T-helper 17 cell (primary cell): ENCODE data around the gene TSC1. TPM values are rescaled to one million over a fixed set of nuclear protein-coding genes. Genes with fewer than 3 reads are reported as not detected.

Source experiments
- ATAC-seq: fragments of 150-1000 bp; cut with Tn5 transposase; 2 replicates; pipeline ENCODE4 v1.10.0; 2021; ENCODE audit warnings: mild to moderate bottlenecking, moderate library complexity
- DNase-seq, 3 donors: peaks; one replicate each; pipeline versions ENCODE4 v3.0.0 to v3.0.0-alpha.2; 2020 to 2021
- H3K9me3 ChIP-seq: one replicate; pipeline ENCODE4 v1.7.0; 2013; ENCODE audit warnings: low read length, mild to moderate bottlenecking; ENCODE audit not compliant: control insufficient read depth, poor library complexity, severe bottlenecking
- H3K27ac Mint-ChIP-seq: one replicate; pipeline ENCODE4 v1.8.0; 2022; ENCODE audit warnings: mild to moderate bottlenecking, moderate library complexity, mixed read lengths
- H3K27me3 Mint-ChIP-seq: one replicate; pipeline ENCODE4 v1.8.0; 2022; ENCODE audit warnings: mixed read lengths
- H3K36me3 Mint-ChIP-seq: one replicate; pipeline ENCODE4 v1.8.0; 2022; ENCODE audit warnings: low read depth, mixed read lengths
- H3K4me1 Mint-ChIP-seq: one replicate; pipeline ENCODE4 v1.8.0; 2022; ENCODE audit warnings: mild to moderate bottlenecking, mixed read lengths
- H3K4me3 Mint-ChIP-seq: one replicate; pipeline ENCODE4 v1.8.0; 2022; ENCODE audit warnings: mild to moderate bottlenecking, moderate library complexity, mixed read lengths
- total RNA-seq, 4 donors: library from RNA in 2 of 4; stranded (reverse) in 2 of 4; gene quantifications; one replicate each; pipeline ENCODE4 v1.2.3 and lab custom pipeline; 2022 to 2026

Gene TSC1
- total RNA-seq, 2 donors from 2014 or later, result 51.2 to 58.3 TPM

DNA sequence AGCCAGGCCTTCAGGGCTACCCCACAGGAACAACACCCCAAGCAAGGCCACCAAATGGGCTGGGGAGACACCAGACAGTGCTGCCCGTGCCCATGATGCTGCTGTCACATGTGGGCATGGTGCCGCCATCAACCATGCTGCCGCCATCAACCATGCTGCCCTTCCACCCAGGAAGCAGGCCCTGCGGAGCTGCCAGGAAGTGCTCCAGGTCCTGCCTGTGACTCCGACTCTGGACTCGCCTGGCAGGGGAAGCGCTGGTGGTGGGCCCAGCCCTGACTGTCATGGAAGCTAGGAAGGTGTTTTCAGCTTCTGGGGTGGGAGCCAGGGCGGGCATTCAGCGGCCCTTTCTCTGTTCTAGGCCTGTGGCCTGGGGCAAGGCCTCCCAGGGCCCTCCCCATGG, 75.2 kb downstream of the TSC1 start:
- DNase-seq, result no peak
- H3K27ac Mint-ChIP-seq, result no peak overlapping the region
- H3K4me3 Mint-ChIP-seq, result no peak overlapping the region
- peaks cover 2% of the 10 kb centered on the region for H3K36me3 Mint-ChIP-seq
- no peak for ATAC-seq
- peaks cover 8% of the 10 kb centered on the region for H3K4me1 Mint-ChIP-seq
- no peaks in the 10 kb centered on the region for H3K9me3 ChIP-seq
- peaks cover 28% of the 10 kb centered on the region for H3K27me3 Mint-ChIP-seq

DNA sequence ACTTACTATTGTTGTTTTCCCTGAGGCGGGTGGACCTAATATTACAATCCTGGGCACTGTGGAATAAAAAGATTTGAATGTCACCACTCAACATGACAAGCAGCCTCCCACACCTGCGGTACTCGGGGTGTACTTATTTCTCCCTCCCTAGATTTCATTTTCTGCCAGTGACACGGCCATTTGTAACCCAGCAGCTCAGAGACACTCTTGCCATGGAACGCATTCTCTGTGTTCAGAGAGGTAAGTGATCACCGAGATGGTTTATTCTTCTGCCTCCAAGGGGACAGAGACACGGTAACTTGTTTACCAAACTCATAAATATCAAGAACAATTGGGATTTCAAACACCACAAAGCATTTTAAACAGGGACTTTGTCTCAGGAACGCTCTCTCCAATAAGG, 77.5 kb downstream of the TSC1 start:
- ATAC-seq (no peak), DNase-seq (no peak)
- H3K27me3 Mint-ChIP-seq, result peaks cover 25% of the 10 kb centered on the region
- peaks cover 2% of the 10 kb centered on the region for H3K4me1 Mint-ChIP-seq
- H3K27ac Mint-ChIP-seq, result no peak overlapping the region
- H3K4me3 Mint-ChIP-seq, result no peak overlapping the region
- no peaks in the 10 kb centered on the region for H3K36me3 Mint-ChIP-seq
- no peaks in the 10 kb centered on the region for H3K9me3 ChIP-seq

DNA sequence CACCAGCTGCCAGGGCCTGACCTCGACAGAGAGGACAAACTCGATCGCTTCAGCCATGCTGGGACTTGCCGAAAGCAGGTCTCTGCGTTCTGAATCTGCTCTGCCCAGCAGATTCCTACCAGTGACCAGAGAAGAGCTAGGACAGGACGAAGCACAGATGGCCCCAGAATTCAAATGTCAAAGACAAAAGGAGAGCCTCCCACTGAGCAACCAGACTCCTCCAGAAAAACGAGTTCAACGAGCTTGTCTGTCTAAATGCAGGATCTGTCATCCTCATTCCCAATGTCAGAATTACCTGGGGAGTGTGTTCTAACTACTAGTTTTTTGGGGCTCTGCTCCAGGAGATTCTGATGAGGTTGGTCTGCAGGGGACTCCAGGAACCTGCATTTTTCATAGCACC, 79.7 kb downstream of the TSC1 start:
- Mint-ChIP-seq H3K4me1 (peaks cover 2% of the 10 kb centered on the region), H3K27me3 (peaks cover 23% of the 10 kb centered on the region), H3K4me3 (no peak overlapping the region), H3K36me3 (no peaks in the 10 kb centered on the region), H3K27ac (no peak overlapping the region)
- H3K9me3 ChIP-seq, result no peaks in the 10 kb centered on the region
- ATAC-seq, result no peak
- no peak for DNase-seq

DNA sequence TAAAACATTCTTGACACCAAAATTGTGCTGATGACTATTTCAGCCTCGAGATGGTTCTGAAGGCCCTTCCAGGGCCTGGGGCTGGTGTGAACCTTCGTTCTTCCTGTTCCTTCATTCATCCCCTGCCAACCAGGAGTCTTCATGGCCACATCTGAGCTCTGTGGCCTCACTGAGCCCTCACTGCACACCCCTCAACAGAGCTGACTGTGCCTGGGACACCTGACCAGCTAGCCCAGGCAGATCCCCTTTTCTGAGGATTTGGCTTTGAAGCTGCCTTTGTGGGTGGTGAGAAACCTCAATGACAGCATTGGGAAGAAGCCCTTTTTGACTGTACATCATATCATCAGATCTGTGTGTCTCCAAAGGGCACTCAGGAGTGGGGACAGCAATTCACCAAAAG, 80.1 kb downstream of the TSC1 start:
- H3K36me3 Mint-ChIP-seq, result no peaks in the 10 kb centered on the region
- ATAC-seq (no peak), DNase-seq (no peak)
- H3K4me3 Mint-ChIP-seq, result no peak overlapping the region
- no peak overlapping the region for H3K27ac Mint-ChIP-seq
- no peaks in the 10 kb centered on the region for H3K4me1 Mint-ChIP-seq
- peaks cover 23% of the 10 kb centered on the region for H3K27me3 Mint-ChIP-seq
- H3K9me3 ChIP-seq, result no peaks in the 10 kb centered on the region

DNA sequence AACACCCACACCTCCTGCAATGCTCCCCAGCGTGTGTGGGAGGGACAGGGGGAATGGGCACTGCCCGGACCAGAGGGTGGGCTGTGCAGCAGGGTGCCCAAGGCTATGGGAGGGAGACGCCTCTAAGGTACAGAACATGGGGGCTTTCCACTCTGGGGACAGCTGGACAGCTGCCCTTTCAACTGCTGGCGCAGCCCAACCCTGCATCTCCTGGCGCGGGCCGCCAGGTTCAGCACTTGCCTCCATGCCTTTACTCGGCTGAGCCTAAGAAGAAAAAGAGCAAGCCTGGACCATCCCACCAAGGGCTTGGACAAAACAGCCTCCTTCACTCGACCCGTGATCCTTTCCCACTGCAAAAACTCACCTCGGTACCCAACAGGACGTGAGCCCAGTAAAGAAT, 81.3 kb downstream of the TSC1 start:
- H3K4me3 Mint-ChIP-seq, result no peak overlapping the region
- no peak overlapping the region for H3K27ac Mint-ChIP-seq
- no peak for ATAC-seq
- no peaks in the 10 kb centered on the region for H3K9me3 ChIP-seq
- no peaks in the 10 kb centered on the region for H3K4me1 Mint-ChIP-seq
- peaks cover 31% of the 10 kb centered on the region for H3K27me3 Mint-ChIP-seq
- no peak for DNase-seq
- H3K36me3 Mint-ChIP-seq, result no peaks in the 10 kb centered on the region

DNA sequence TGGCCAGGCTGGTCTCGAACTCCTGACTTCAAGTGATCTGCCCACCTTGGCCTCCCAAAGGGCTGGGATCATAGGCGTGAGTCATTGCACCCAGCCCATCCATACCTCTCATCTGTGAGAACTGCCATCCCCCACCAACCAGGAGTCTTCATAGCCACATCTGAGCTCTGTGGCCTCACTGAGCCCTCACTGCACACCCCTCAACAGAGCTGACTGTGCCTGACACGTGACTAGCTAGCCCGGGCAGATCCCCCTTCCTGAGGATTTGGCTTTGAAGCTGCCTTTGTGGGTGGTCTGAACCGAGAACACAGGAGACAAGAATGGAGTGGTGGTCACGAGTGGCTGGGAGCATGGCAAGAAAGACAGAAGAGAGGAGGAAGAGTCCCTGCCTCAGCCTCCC, 81.9 kb downstream of the TSC1 start:
- Mint-ChIP-seq H3K4me3 (no peak overlapping the region), H3K27me3 (peaks cover 33% of the 10 kb centered on the region), H3K4me1 (no peaks in the 10 kb centered on the region), H3K27ac (no peak overlapping the region), H3K36me3 (no peaks in the 10 kb centered on the region)
- DNase-seq (no peak), ATAC-seq (no peak)
- H3K9me3 ChIP-seq, result no peaks in the 10 kb centered on the region

DNA sequence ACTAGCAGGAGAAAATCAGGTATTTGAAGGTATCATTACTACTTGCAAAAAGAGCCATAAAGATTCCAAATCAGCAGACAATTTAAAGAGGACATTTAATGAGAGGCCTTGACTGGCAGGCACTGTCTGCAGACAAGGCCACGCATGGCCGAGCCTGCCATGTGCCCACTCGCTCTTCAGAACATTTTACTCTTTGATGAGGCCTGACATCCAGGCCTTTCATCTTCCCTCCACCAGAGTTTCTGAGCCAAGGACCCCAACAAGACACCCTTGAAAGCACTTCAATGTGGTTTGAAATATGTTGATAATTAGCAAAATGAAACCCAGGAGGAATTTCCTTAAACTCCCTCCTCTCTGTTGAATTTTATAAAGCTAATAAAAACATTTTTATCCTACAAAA, 82.8 kb downstream of the TSC1 start:
- Mint-ChIP-seq H3K4me3 (no peak overlapping the region), H3K27ac (no peak overlapping the region), H3K4me1 (no peaks in the 10 kb centered on the region), H3K36me3 (no peaks in the 10 kb centered on the region), H3K27me3 (peaks cover 35% of the 10 kb centered on the region)
- DNase-seq (no peak), ATAC-seq (no peak)
- H3K9me3 ChIP-seq, result no peaks in the 10 kb centered on the region

DNA sequence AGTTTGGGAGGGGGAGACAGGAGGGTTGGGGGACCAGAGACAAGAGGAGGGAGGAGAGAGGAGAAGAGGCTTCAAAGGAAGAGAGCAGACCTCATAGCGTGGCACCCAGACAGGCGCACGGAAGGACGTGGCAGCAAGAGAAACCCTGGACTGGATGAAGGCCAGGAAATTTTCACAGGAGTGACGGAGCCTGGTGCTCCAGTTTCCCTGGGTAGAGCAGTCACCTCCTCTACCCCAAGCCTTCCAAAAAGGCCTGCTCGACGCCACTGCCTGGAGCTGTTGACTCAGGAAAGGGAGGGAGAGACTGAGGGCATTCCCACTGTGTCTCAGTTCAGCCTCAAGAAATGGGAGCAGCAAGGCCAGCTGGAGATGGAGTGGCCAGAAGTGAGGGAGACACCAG, 85.7 kb downstream of the TSC1 start:
- DNase-seq, result no peak
- no peak for ATAC-seq
- Mint-ChIP-seq H3K4me3 (no peak overlapping the region), H3K4me1 (peaks cover 7% of the 10 kb centered on the region), H3K36me3 (no peaks in the 10 kb centered on the region), H3K27ac (no peak overlapping the region), H3K27me3 (peaks cover 44% of the 10 kb centered on the region)
- no peaks in the 10 kb centered on the region for H3K9me3 ChIP-seq

DNA sequence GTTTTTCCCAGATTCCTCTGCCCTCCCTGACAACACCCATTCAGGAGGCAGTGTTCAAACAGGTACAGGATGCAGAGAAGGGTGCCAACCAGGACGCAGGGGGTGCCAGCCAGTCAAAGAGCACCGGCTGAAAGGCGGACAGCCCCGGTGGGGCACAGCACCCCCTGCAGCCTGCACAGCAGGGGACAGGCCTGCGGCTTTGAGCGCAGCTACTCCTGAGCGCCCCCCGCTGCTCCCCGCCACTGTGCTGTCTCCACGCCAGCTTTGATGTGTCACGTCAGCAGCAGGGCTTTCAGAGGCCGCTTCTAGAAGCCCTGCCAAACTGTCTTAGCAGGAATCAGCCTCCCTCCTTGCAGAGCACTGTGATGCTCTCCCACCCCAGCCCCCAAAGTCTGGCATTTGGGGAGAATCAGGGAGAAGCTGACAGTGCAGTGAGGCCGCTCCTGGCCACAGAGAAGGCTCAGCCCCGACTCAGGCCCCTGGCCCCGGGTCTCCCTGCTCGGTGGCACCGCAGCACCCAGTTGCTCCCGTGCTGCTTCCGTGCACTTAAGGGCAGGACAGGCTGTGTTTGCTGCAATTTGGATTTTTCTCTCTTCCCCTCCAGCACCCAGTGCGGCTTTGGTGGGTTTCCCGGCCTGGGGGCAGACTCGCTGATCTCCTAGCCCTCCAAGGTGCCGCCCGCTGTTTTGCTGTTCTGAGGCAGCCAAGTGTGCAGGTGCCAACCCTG, 86.6 kb downstream of the TSC1 start:
- Mint-ChIP-seq H3K36me3 (no peaks in the 10 kb centered on the region), H3K4me3 (no peak overlapping the region), H3K27me3 (peaks cover 44% of the 10 kb centered on the region), H3K27ac (no peak overlapping the region), H3K4me1 (peaks cover 7% of the 10 kb centered on the region)
- ATAC-seq (no peak), DNase-seq (no peak)
- H3K9me3 ChIP-seq, result no peaks in the 10 kb centered on the region

DNA sequence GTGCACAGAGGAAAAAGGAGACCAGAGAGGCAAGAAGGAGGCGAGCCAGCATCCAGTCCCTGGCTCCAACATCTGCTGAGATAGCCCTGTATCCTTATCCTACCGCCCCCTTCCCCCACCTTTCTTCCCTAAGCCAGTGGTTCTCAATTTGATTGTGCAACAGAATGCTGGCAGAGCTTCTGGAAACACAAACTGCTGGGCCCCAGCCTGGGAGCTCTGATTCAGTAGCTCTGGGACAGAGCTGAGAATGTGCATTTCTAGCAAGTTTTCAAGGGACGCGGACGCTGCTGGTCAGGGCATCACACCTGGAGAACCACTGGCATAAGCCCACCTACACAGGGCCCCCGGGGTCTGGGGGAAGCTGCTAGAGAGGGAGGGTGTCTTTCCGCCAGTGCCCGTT, 87.4 kb downstream of the TSC1 start:
- Mint-ChIP-seq H3K27me3 (peaks cover 47% of the 10 kb centered on the region), H3K36me3 (no peaks in the 10 kb centered on the region), H3K4me3 (no peak overlapping the region), H3K4me1 (peaks cover 7% of the 10 kb centered on the region), H3K27ac (no peak overlapping the region)
- DNase-seq (no peak), ATAC-seq (no peak)
- H3K9me3 ChIP-seq, result no peaks in the 10 kb centered on the region

DNA sequence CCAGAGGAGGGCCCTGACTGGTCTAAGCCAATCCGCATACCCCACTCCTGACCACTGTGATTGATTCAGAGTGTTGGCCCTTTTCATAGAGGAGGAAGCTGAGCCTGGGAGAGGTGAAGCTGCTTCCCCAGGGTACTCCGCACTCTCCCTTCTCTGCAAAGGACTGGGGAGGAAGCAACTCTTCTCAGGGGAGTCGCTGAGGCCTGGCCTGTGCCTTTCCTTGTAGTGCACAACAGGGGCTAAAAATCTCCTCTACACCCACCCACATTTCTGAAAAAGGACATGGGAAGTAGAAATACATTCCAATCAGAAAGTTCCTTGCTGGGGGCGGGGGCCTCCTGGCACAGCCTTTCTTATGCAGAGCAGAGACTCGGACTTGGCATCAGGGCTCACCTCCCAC, 88.5 kb downstream of the TSC1 start:
- DNase-seq (no peak), ATAC-seq (no peak)
- Mint-ChIP-seq H3K4me1 (peaks cover 7% of the 10 kb centered on the region), H3K4me3 (no peak overlapping the region), H3K36me3 (peaks cover 2% of the 10 kb centered on the region), H3K27me3 (peaks cover 55% of the 10 kb centered on the region), H3K27ac (no peak overlapping the region)
- H3K9me3 ChIP-seq, result no peaks in the 10 kb centered on the region

DNA sequence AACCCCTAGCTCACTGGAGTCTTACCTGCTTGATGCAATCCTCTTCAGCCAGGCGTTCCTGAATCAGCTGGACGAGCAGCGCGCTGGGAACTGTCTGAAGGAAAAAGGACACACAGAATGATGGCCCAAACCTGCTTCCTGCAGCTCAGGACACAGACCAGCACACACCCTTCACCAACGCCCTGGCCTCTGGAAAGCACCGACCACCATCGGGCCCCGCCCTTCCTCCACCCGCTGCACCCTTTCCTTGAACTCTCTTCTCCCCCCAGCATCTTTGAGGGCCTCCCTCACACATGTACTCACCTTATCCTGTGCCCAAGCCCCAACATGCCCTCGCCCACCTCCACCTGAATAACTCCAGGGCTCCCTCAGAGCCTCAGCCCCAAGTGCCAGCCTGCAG, 89.6 kb downstream of the TSC1 start:
- H3K27ac Mint-ChIP-seq, result peak overlapping the region; percentile 37

DNA sequence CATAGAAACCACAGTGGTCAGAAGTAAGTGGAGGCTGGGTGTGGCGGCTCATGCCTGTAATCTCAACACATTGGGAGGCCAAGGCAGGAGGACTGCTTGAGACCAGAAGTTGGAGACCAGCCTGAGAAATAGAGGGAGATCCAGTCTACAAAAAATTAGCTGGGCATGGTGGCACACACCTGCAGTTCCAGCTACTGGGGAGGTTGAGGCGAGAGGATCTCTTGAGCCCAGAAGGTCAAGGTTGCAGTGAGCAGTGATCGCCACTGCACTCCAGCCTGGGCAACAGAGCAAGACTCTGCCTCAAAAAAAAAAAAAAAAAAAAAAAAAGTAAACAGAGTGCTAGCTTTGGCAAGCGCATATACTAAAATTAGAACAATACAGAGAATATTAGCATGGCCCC, 90.9 kb downstream of the TSC1 start:
- H3K27ac Mint-ChIP-seq, result no peak overlapping the region
- H3K9me3 ChIP-seq, result no peaks in the 10 kb centered on the region
- H3K36me3 Mint-ChIP-seq, result peaks cover 2% of the 10 kb centered on the region
- no peak overlapping the region for H3K4me3 Mint-ChIP-seq
- ATAC-seq (no peak), DNase-seq (no peak)
- H3K27me3 Mint-ChIP-seq, result peaks cover 33% of the 10 kb centered on the region
- peaks cover 7% of the 10 kb centered on the region for H3K4me1 Mint-ChIP-seq

More for the DNA sequence above, 89.6 kb downstream of the TSC1 start:
- Mint-ChIP-seq H3K36me3 (peaks cover 2% of the 10 kb centered on the region), H3K4me3 (no peak overlapping the region), H3K27me3 (peaks cover 46% of the 10 kb centered on the region), H3K4me1 (peaks cover 7% of the 10 kb centered on the region)
- no peaks in the 10 kb centered on the region for H3K9me3 ChIP-seq
- DNase-seq (no peak), ATAC-seq (no peak)

DNA sequence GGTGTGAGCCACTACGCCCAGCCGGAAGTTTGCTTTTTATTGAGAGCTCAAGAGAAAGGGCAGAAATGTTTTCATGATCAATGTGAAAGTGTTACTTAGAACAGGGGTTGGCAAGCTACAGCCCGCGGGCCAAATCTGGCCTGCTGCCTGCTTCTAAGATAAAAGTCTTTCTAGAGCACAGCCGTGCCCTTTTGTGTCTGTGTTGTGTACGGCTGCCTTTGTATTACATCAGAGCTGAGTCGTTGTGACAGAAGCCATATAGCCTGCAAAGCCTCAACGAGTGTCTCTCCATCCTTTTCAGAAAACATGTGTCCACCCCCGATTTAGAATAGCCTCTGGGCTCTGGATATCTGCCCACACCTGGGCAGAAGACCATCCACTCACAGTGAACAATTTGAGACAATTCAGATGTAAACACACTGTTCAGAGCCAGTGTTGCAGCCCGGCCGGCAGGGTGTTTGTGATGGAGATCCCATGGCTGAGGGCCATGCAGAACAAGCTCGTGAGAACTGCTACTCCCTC, 95.2 kb downstream of the TSC1 start:
- no peaks in the 10 kb centered on the region for H3K4me1 Mint-ChIP-seq
- H3K27ac Mint-ChIP-seq, result no peak overlapping the region
- ATAC-seq (no peak), DNase-seq (no peak)
- H3K9me3 ChIP-seq, result no peaks in the 10 kb centered on the region
- peaks cover 2% of the 10 kb centered on the region for H3K36me3 Mint-ChIP-seq
- H3K4me3 Mint-ChIP-seq, result peak overlapping the region; percentile 67
- H3K27me3 Mint-ChIP-seq, result peaks cover 16% of the 10 kb centered on the region
